ENCODE results near the gene ZFHX2.

ZFHX2 gene

DNA sequence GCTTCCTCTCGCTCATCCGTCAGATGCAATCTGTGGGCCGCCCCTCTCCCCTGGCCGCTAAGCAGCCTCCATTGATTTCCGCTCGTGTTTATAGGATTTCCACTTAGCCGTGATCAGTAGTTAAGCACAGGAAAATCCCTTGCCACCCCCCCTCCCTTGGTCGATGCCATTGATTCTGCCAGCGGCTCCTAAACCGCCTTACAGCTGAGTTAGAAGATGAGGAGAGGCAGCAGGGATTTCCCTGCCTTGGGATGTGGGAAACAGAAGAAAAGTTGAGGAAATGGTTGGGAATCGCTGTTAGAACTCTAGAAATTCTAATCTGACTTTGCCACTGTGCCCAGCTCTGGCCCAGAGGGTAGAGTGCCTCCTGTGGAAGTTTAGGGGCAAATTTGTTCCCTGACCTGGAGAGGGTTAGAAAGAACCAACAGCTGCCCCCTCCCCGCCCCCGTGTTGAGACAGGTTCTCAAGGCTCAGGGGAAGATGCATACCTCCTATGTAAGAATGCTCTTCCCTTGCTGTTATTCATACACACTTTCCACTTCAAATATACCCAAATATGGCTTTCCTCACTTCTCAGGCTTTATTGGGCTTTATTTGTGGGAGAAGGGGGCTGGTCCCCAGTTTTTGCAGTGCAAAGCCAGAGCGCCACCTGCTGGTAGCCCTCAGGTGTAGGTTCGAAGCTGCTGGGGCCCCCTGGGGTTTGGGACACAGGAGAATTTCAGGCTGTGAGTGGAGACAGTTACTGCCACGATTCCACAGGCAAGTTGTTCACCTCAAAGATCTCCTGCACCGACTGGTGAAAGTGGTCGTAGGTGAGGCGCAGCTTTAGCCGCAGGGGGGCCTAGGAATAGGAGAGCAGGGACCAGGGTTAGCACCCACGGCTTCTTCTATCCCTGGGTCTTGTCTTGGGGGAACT, 7.7 kb upstream of the ZFHX2 start:
- peak; percentile 65 for DNase-seq

DNA sequence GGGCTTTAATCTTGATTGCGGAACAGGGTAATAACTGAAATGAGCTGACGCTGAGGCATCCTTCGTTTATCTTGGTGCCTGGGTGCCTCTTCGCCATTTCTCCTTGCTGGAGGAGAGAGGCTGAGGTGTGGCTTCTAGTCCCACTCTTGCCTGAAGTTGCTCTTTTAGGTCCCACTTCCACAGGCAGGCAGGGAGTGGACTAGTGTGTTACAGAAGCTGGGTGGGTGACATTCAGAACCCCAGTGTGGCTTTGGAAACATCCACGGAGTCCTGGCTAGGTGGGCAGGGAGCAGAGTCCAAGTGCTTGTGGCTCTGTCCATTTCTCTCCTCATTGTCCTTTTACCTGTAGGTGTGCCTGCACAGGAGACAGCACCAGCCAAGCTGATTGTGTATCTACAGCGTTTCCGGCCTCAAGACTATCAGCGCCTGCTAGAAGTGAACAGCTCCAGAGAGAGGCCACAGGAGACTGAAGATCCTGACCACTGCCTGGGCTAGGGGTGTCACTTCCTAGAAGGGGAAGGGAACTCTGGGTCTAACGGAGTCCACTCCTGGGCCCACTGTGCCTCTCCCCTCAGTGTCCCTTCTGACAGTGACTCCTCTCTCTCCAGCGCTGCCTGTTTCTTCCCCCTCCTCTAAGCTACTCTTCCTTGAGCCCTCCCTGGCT, 6.9 kb upstream of the ZFHX2 start:
- no peak for DNase-seq

DNA sequence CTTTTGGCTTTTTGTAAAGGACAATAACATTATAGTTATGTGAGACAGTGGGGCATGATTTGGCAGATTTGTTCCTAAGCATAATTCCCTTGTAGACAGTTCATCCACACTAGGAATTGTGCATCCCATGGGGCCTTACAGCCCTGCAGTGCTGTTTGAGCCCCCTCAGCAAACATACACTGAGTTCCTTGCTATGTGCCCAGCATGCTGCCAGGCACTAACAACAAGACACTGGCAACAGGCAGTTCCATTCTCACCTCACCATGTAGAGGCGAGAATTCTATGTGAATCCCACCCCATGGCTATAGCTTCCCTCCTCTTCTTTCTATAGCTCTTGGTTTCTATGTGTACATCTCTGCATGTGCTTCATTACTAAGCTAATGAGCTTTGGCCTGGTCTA, 6.4 kb upstream of the ZFHX2 start:
- no peak for DNase-seq

DNA sequence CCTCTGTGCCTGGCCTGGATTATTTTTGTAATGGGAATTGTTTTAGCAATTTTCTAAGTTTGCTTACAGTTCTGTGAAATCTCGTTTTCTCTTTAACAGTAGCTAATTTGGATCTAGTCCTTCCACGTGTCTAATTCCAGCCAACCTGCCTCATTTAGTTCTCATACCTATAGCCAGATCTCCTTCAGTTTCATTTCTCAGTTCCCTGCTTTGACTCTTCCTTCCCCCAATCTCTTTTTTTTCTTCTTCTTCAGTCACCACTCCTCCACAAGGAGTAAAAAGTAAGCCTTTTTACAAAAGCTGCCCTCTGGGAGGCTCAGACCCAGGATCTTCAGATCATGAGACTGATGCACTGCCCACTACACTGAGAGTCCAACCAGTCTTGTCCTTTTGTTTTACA, 6.0 kb upstream of the ZFHX2 start:
- no peak for DNase-seq

GRCh38 chr14:23556700-23557440, 5.3 kb upstream of the ZFHX2 start:
- DNase-seq: no peak

DNA sequence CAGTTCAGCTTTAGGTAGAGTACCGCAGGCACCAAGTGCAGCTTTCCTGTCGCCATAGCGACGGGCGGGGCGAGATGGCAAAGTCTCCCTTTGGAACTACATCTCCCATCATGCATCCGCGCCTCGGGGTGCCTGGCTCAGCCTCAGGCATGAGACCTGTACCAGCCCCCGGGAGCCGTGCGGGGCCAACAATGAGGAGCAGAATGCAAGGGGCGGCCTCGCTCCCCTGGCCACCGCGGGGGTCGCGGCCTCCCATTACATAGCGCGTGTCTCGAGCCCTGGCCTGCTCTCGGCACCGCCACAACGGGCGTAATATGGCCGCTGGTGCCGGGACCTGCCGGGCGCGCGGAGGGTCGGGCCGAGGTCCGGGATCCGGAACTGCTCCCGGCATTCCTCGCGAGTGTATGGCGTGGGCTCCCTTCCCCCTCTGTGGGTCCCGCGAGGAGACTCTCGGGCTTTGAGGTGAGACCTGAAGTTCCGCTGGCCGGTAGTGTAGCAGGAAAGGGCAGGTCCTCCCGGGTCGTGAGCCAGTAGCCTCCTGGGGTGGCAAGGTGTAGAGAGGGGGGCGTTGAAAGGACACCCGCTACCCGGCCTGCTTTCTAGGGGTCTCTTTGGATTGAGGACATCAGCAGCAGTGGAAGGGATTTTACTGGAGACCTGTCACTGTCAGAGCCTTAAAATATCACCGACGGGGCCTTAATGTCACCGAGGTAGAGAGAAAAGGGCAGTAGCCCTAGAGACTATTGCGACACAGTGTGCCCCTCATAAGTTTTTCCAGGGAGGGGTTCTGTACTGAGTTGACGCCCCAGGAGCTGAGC, 4.5 kb upstream of the ZFHX2 start, which contains the start of gene THTPA:
Gene THTPA (plus strand): TSS at position 390 of the 818 bp plus-strand sequence. CDS start 487 bp downstream, outside the sequence.
- peak; percentile 84 for DNase-seq

- DNase-seq: no peak
Measured at GRCh38 chr14:23555533-23555881, 3.9 kb upstream of the ZFHX2 start.

- DNase-seq: no peak
Measured at GRCh38 chr14:23550812-23551265, 726 bp downstream of the ZFHX2 start.

- no peak for DNase-seq
Measured at GRCh38 chr14:23550131-23550811, 1.3 kb downstream of the ZFHX2 start.

DNA sequence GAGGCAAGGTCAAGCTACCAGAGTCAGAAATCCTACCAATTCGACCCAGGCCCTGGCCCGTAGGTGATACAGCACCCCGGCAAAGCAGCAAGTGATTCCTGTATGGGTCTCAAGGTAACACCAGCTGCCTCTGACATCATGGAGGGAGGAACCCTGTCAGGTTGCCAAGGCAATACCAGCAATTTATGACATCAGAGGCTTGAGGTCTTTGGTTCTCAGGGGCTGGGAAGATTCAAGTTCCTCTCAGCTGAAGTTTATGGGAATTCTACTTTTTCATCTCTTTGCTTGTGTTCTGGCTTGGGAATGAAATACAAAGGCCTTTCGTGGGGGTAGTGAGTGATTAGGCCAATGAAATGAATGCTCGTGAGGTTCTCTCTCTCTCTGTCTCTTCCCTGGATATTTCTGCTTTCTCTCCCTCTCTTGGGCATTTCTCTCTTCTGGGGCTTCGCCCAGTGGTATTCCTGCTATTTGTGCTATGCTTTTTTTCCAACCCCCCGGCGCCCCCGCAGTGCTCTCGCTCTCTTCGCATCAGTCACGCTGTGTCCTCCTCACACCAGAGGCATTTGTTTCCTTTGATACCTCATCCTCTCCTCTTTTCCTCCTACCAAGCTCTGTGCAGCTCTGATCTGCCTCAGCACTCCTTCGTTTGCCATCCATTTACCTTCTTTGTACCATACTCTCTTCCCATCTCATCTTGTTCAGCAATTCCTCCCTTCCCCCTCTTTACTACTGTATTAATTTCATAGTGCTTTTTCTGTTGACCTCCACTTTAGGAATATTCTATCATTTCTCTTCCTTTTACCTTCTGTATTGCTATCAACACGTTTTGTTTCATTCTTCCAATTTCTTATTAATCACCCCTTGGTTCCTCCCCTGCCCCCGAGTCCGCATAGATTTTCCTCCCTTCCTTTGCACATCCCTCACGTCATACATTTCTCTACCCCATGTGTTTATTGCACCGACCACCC, 2.9 kb downstream of the ZFHX2 start:
- no peak for DNase-seq

GRCh38 chr14:23547924-23548323, 3.6 kb downstream of the ZFHX2 start:
- DNase-seq: no peak

- DNase-seq: no peak
Measured at GRCh38 chr14:23546450-23547035, 5.0 kb downstream of the ZFHX2 start.

DNA sequence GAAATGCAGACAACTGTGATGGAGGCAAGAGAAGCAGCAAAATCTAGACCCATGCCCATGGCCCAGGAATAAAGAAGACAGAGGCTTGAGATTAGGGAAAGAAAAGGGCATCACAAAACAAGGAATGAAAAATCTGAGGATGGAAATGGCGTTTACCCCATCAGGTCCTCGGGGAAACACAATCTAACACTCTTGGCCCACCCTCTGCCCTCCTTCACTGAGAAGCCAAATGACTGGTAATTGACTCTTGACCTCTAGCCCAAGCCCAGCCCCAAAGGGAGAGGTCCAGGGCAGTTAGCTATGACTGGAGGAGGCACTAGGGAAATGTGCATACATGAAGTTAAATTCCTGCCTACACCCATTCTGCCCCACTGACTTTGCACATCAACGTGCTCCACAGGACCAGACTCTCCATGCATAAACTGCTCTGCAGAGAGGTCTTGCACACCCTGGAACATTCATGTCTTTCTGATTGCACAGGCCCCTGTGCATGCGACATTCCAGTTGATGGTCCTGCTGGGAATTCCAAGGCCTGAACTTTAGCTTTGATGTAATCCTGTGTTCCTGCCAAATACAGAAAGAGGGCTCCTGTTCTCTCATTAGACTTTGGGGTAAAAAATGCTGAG, 5.7 kb downstream of the ZFHX2 start:
- no peak for DNase-seq

DNA sequence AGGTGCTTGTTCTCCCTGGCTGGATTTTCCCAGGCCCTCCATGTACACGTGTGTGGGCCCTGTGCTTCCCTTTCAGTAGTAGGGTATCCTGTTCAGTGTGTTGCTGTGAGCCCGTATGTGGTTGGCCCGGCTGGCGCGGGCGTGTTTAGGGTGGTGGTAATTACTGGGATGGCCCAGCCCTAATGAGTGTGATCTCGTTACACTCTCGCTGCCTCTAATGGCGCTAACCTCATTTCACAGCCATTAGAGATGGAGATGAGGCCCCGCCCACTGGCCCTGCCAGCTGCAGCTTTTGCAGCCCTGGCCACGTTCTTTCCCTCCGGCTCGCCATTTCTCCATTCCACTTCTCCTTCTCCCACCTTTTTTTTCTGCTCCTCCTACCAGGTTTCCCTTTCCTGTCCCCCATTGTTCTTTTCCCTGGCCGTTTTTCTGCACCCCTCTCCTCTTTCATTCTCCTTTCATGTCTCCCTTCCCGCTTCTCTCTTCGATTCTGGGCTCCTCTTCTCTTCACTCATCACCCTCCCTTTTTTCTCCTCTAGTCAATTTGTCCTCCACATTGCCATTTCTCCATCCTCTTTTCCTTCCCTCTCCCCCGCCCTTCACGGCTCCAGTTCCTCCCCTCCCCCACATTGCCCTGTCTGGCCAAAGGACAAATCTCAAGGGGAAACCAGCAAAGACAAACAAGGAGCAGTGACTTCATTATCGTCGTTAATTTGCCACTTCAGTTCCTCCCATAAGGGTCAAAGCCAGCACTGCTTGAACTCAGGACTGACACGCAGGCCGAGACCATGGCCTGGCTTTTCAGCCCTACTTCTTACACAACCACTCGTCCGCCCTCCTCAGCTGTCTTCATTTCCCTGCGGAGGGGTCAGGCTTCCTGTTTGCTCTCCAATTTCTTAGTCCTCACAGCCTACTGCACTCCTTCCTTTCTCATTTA, 6.8 kb downstream of the ZFHX2 start:
- DNase-seq: no peak

DNA sequence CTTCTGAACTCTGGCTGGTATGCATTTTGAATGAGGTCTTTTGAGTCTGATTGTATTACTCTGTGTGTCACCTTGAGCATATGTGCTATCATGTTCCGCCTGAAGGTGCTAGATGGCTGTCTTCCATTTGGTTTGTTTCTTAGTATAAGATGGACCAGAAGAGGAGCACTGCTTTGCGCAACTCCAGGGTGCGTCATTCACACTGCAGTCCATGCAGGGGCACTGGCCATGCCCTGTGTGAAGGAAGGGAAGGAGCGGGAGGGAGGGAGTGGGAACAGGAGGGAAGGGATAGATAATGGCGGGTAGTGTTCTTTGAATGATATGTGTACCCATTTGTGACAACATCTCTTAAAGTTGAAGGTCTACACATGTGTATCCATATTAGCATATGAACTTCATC, 8.2 kb downstream of the ZFHX2 start:
- no peak for DNase-seq

GRCh38 chr14:23542261-23542660, 9.3 kb downstream of the ZFHX2 start:
- DNase-seq: no peak

DNA sequence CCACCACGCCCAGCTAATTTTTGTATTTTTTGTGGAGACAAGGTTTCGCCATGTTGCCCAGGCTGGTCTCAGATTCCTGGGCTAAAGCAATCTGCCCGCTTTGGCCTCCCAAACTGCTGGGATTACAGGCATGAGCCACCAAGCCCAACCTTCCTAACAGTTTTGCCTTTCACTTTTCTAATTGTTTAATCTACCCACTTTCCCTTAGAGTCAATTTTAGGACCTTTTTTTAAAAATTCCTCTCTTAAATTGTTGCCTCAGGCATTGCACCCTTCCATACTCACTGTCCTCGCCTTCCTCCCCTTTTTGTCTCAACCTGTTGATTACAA, 11.5 kb downstream of the ZFHX2 start:
- DNase-seq: no peak

GRCh38 chr14:23539248-23540140, 12.1 kb downstream of the ZFHX2 start:
- DNase-seq: peak; percentile 40

All from HCEC 1CT (cell line).